ENCODE results near the gene MXRA7.

The MXRA7 gene

DNA sequence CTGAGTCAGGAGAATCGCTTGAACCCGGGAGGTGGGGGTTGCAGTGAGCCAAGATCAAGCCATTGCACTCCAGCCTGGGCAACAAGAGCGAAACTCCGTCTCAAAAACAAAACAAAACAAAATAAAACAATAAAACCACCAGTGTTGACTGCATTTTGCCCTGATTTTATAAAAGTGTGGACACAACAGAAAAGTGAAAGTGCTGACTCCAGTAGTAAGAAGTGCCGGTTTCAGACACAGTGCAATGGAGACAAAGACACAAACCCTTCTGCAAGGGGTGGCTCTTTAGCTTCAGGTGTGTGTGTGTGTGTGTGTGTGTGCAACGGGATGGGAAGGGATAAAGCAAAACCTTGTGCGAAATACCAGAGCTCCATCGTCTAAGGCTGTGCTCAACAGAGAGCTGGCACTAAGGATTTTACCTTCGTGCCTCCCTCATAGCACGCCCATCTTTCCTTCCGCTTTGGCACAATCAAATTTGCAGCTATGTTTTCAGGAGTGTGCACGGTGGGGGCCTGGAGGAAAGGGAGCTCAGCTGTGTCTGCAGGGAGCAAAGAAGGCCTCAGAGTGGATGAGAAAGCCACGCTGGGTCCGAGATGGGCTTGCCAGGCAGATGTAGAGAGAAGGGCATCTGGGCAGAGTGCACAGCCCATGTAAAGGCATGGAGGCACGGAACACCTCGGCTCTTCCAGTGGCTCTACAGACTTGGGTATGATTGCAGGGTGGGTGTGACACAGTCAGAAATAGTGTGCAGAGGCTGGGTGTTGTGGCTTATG, 15.5 kb downstream of the MXRA7 start:
- DNase-seq: no peak

- no peak for DNase-seq
Measured at GRCh38 chr17:76691379-76692191, 19.2 kb downstream of the MXRA7 start.

DNA sequence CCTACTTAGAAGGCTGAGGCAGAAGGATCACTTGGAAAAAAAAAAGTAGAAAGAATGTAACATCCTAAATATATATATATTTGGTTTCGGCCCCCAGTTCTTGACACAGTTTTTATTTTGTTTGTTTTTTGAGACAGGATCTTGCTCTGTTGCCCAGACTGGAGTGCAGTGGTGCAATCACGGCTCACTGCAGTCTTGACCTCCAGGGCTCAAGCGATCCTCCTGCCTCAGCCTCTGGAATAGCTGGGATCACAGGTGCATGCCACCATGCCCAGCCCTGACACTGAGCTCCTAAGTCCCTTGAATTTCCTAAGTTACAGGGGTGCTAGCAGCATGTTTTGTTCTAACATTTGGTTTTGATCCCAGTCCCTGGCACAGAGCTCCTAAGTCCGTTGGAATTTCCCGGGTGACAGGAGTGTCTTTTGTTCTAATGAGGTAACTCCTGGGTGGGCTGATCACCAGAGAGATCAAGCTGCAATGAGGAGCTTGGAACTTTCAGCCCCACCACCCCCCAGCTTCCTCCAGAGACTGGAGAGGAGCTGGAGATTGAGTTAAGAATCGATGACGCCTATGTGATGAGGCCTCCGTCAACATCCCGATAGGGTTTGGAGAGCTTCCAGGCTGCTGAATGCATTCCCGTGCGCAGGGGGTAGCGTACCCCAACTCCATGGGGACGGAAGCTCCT, 20.0 kb downstream of the MXRA7 start:
- no peak for DNase-seq

DNA sequence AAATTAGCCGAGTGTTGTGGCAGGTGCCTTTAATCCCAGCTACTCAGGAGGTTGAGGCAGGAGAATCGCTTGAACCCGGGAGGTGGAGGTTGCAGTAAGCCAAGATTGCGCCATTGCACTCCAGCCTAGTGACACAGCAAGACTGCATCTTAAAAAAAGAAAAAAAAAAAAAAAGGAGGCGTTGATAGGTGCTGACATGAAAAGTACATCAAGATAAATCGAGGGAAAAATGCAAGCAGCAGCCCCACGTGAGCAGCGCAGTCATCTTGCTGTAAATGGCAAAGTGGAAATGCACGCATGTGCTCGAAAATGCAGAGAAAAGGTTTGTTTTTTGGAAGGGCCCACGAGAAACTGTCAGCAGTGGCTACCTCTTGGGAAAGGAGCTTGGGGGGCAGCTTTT, 20.9 kb downstream of the MXRA7 start:
- DNase-seq: no peak

- no peak for DNase-seq
Measured at GRCh38 chr17:76688165-76688622, 22.6 kb downstream of the MXRA7 start.

DNA sequence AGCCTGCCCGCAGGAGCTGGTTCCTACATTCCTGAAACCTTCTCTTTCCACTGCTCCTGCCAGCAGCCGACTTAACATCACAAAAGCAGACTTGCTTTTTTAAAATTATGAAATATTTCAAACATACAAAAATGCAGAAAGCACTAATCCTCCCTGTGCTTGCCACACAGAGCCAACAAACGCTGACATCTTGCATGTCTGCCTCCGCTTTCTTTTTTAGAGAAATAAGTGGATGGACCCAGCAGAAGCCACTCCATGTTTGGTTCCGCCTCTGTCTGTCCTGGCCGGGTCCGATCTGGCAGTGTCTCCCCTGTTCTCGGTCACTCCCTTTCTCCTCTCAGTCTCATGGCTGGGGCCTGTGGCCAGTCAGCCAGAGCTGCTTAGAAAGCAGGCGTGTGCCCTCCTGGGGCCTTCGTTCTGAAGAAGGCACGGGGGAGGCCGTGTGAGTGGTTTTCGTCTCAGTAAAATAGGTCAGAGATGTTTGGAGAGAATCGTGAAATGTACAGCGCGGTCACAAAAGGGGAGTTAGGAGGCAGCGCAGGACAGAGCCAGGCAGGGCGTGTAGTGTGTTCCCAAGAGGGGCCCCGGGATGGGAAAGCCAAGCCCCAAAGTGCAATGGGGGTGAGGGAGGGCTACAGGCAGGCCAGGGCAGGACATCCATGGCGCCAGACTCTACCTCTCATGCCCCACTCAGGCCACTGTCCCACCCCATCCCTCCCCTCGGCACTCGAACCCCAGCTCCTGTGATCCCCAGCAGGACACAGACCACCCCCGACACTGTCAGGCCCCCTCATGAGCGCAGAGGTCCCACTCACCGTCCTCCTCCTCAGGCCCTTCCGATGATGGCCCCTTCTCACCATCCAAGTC, 23.2 kb downstream of the MXRA7 start:
- DNase-seq: no peak

- DNase-seq: no peak
Measured at GRCh38 chr17:76686538-76687297, 24.0 kb downstream of the MXRA7 start.

DNA sequence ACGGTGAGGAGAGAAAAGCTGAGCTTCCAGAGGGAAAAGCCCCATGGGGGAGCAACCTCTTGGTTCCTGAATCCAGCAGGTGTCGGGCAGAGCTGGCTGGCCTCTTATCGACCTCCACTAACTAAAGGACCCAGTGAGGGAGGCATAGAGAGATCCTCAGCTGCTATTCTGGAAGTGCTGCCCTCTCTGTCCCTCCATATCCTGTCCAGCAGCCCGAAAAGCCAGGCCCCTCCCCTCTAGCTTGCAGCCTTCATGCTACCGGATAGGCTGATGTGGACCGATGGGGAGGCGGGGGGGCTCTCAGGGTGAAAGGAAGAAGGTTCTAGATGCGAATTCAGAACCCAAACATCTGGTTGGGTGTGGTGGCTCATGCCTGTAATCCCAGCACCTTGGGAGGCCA, 24.9 kb downstream of the MXRA7 start:
- no peak for DNase-seq

- DNase-seq: no peak
Measured at GRCh38 chr17:76685366-76685765, 25.4 kb downstream of the MXRA7 start.

DNA sequence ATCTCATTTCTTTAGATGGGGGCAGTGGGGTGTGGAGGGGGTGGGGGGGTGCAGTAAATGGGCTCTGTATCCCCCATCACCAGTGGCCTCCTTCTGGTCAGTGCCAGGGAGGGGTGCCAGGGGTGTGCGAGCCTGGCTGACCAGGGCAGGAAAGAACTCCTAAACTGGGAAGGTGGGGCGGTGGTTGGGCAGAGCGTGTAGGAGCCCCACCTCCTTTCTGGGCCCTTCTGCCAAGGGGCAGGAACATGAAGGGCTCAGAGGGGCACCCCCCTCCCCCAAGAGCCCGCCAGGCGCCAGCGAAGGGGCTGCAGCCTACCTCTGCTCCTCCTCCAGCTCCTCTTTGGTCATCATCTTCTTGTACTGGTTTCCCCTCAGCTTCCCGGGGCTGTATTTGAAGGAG, 26.0 kb downstream of the MXRA7 start:
- no peak for DNase-seq

DNA sequence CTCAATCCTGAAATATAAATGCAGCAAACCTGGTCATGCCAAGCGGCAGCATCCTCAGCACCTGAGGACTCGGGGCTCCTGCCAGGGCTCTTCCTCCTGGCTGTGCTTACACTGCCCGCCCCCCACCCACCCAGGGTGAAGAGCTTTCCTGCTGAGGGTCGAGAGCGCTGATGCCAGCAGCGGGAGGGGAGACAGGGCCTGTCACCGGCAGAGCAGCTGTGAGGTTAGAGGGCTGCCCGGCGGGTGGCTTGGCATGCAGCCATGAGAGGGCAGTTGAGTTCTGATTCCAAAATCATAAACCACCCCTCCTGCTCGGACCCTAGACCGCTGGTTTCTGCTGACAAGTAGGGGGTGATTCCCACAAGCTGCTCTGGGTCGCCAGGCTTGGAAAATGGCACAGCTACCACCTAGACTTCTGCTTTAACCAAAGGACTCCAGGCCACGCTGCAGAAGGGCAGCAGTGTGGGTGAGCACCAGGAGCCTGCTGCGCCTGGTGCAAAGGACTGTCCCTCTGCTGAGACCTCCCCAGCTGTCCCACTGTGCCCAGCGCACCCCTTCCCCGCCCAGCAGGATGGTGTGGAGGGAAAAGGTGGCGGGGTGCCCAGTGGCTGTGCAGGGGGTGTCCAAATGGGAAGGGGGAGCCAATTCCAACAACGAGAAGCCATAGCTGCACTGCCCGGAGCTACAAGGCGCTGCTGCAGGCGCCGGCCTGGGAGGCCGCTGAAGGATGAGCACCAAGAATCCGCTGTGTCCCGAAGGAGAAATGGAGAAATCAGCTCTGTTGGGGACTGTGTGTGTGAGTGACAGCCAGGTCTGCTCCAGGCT, 26.6 kb downstream of the MXRA7 start:
- no peak for DNase-seq

DNA sequence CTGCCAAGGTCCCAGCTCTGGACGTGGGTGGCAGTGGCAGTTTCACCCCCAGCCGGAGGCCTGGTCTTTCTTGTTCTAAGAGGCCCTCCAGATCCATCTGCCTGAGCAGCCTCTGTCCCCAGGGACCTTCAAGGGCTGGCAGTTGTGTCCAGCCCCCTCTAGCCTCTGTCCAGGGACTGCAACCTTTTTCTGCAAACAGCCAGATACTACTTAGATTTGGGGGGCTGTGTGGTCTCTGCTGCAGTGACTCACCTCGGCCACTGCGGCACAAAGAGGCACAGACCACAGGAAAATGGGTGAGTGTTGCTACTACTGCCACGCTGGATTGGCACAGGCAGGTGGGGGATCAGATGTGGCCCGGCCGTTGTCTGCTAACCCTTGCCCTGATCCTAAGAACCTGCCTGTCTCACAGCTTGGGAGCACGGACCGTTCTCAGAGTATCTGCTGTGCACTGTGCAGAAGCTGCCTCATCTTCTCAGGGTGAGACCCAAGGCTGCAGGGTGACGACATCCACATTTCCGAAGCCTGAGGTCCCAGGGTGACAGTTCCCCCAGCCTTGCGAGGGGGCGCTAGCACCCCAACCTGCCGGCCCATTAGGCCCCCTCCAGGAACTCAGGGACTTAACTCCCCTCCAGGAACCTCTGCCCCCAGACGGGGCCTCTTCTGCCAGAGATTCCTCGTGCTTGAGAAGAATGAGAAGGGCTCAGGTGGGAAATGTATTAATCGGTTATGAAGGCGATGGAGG, 27.6 kb downstream of the MXRA7 start:
- DNase-seq: no peak

DNA sequence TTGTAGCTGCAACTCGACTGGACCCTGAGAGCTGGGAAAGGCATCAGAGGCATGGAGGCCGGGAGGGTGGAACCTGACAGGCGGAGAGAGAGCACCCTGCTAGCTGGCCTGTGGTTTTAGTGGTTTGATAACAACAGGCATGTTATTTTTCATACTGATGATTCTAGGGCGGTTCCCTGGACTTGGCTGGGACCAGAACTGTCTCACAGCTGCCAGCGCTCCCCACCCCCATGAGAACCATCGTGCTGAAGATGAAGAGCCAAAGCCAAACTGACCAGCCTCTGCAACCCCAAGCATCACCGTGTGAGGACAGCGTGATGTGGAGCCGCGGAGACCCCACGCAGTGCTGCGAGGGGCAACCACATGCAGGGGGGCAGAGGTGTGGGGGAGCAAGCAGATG, 28.5 kb downstream of the MXRA7 start:
- no peak for DNase-seq

- DNase-seq: peak; percentile 9 to 45 (median 32)
Measured at GRCh38 chr17:76681222-76682137, 29.3 kb downstream of the MXRA7 start.

DNA sequence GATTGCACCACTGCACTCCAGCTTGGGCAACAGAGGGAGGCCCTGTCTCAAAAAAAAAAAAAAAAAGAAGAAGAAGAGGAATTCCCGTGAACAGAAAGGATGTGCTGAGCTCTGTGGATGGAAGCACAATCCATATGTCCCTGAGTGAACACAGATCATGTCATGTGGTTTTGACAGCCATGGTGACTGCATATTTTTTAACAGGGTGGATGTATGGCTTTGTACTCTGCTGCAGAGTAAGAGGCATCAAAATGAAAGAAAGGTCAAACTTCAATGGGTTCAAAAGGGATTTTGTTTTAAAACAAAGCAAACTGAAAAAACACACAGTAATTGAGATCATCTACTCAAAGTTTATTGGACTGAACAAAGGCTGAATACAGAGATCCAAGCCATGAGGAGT, 31.5 kb downstream of the MXRA7 start:
- DNase-seq: no peak

GRCh38 chr17:76678330-76678729, 32.4 kb downstream of the MXRA7 start:
- DNase-seq: no peak

- no peak for DNase-seq
Measured at GRCh38 chr17:76677406-76677805, 33.4 kb downstream of the MXRA7 start.

DNA sequence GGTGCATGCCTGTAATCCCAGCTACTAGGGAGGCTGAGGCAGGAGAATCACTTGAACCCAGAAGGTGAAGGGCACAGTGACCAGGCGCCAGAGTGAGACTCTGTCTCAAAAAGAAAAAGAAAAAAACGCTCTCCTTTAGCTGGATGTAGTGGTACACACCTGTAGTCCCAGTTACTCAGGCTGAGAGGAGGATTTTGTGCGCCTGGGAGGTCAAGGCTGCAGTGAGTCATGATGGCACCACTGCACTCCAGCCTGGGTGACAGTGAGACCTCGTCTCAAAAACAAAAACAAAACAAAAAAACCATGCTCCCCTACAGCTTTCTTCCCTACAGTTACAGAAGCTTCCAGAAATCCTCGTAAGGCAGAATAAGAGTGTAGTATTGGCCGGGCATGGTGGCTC, 34.1 kb downstream of the MXRA7 start:
- no peak for DNase-seq

GRCh38 chr17:76675648-76676047, 35.1 kb downstream of the MXRA7 start:
- DNase-seq: no peak
